Caki2 (cell line): ENCODE results near the gene ADRA2C. TPM values are rescaled to one million over a fixed set of nuclear protein-coding genes. Genes with fewer than 3 reads are reported as not detected.

Experiments
- DNase-seq: peaks from one replicate; pipeline ENCODE4 v3.0.0-alpha.2; 2015; ENCODE audit warnings: low read depth
- in situ Hi-C: cut with HindIII; loops from 2 replicates; pipeline ENCODE4 v1.10.0; 2016; ENCODE audit warnings: low sequenced_read_pairs, low pct_unique_long_range_greater_than_20kb, mixed read lengths
- total RNA-seq: library from RNA; depleted of rRNA; stranded (reverse); fragments of >200 nt; shearing (Covaris generic); gene quantifications from 2 replicates; pipeline ENCODE4 v1.2.3, GENCODE V29; 2014; ENCODE audit warnings: low replicate concordance

ADRA2C gene
- total RNA-seq, 1 experiment from 2014 or later = 17.6 TPM

DNA sequence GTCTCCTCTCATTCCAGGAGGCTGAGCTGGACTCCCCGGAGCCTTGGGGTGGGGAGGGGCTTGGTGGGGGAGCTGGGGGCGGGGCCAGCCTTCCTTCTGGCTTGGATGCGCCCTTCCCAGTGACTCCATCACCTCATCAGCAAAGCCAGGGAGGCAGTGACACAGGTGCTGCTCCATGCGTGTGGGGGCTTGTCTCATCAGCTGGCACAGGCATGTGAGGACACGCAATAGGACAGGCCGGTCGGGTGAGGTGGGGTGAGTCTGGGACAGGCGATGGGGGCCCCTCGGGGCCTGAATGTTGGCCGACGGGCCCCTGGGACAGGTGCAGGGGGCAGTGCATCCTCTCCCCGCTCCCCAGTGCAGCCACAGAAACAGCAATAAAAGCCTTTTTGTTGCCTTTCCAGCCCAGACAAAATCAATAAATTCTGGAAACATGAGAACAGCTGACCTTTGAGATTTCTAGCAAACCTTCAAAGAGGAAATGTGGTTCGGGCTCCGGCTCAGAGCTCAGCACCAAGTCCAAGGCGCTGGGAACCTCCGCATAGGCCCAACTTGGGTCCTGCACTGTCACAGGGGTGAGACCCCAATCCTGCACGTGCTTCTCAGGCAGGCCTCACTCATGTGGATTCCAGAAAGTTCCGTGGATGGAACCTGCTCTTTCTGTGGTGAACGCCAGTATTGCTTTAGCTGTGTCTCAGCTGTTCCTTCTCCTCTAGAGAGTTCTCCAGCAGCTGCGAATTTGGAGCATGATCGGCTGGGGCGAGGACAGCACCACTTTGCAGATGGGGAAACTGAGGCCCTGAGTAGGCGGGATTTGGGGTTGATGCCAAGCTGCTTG is 18.5 kb downstream of the ADRA2C start:
- DNase-seq = no peak
- in situ Hi-C loops = no loop called here

DNA sequence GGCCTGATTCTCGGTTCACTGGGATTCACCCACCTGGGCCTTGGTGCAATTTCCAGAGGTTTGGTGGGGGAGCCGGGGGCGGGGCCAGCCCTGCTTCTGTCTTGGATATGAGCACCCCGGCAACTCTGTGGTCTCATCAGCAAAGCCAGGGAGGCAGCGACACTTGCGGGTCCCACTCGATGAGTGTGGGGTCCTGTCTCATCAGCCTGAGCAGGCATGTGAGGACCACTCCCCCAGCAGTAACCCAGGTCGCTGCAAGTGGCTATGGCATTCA is 19.0 kb downstream of the ADRA2C start:
- DNase-seq = no peak
- in situ Hi-C loops = no loop called here

DNA sequence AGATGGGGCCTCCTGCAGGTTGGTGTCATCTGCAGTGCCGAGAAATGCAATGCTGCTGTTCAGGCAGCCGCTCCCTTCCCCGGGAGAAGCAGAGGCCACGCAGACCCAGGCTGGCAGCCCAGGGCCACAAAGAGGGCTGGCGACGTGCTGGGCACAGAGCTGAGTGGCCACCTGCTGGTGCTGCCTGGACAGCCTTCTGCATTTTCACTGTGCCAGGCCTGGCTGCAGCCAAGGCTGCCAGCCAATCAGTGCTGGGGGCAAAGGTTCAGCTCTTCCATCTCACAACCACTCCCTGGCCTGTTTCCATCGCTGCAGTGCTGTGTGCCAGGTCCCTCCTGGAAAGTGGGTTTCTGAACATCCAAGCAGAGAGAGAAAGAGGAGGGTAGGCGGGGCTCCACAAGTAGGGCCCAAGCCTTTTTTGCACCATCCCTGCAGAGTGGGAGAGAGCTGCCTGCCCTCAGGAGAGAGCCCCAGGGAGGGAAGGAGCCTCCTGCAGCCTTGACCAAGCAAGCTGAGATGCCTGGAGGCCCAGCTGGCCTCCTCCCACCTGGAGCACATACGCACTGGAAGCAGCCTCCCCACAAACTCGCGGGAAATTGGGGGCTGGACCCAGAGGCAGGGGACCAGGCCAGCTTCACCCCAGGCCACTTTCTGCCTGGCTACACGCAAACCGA is 20.1 kb downstream of the ADRA2C start:
- DNase-seq = peak; percentile 71

DNA sequence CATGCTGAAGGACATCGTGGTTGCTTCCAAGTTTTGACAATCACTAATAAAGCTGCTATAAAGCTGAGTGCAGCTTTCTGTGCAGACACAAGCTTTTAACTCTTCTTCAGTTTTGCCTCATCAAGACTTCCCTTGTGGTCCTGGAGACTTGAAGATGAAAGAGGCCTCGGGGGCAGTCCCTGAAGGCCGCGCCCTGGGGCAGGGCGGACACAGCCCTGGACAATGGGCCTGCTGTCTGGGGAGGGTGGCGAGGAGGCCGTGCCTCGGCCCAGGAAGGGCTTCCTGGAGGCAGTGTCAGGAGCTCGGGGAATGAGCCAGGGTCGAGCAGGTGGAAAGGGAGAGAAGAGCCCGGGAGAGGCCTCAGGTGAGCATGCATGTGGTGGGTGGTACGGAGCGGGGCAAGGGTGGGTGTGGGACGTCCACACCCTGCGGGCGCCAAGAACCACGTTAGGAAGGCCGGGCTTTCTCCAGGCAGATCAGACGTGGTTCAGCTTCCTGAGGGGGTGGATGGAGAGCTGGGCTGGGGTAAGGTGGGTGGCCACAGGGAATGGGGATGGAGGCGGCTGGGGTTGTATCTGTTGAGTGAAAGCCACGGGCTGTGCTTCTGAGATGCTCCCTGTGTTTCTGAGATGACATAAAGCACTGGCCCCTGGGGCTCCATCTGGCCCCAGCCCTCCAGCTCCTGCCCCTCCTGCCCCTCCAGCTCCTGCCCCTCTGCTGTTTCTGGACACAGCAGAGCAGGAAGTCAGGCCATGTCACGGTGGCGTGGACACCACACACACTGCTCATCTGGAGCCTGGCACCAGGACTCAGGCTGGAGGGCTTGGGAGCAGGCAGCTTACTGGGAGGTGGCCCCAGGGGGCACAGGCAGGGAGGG is 21.5 kb downstream of the ADRA2C start:
- in situ Hi-C loops = no loop called here
- DNase-seq = no peak

More for the DNA sequence above, 20.1 kb downstream of the ADRA2C start:
- in situ Hi-C loops = no loop called here

DNA sequence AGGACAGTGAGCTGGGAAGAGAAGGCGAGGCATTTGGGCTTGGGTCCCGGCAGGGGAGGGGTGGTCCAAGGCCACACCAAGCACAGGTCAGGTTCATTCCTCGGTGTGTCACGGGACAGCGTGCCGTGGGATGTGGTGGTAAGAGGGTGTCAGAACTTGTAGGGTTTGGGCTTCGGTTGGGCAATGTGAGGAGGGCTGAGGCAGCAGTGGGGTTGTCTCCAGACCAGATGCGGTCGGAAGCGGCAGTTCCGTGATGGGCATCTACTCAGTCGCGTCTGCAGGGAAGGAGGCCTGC is 22.1 kb downstream of the ADRA2C start:
- no peak for DNase-seq
- in situ Hi-C loops = no loop called here

DNA sequence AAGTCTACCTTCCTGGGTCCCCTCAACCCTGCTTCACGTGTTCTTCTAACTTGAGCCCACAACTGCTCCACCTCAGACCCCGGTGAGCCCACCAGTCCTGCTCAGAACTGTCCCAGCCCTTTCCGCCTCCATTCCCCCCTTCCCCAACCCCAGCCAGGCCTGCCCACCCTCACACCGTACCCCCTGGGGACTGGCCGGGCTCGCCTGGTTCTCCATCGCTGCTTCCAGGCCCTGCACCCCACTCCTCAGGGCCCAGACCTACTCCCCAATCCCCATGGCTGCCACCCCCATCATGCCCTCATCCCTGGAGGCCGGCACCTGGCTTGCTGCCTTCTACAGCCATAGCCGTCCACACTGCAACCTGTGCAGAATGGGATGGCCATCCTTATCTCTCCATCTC is 23.4 kb downstream of the ADRA2C start:
- in situ Hi-C loops = no loop called here
- DNase-seq = no peak

DNA sequence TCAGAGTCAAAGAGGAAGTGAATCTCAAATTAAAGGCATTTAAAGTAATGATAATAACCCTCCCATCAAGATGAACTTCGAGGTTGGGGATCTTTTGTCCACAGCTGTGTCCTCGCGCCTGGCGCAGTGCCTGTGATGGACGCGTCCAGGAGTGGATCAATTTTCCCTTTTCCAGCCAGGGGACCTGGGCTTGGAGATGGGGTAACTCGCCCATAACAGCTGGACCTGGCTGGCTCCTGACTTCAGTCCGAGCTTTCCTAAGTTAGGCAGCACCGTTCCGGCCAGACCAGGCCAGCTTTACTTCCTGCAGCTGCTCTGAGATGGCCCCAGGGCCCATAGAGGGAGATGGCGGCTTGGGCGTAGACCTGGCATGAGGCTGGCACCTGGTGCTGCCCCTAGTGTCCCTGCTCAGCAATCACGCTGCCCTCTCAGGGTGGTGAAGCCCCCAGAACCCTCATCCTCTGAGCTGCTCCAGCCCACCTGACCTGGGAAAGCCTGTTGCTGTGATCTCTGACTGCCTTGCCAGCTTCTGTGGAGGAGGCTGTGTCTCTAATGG is 23.9 kb downstream of the ADRA2C start:
- in situ Hi-C loops = no loop called here
- DNase-seq = no peak

DNA sequence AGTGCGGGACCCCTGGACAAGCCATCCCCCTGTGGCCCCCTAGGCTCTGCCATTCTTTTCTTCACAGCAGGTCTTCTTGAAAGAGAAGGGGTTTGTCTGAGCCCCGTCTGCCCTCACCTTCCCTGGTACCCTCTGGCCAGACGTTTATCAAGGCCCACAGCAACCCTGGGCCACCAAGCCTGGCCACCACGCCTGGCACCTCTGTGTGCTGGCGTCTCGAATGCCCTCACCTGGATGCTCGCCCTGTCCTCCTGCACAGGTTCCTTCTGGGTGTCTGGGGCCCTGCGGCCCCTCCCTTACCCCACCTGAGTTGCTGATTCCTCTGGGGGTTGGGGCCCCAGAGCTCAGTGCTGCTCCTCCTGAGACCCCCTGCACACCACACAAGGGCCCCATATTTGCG is 25.1 kb downstream of the ADRA2C start:
- in situ Hi-C loops = no loop called here
- no peak for DNase-seq

DNA sequence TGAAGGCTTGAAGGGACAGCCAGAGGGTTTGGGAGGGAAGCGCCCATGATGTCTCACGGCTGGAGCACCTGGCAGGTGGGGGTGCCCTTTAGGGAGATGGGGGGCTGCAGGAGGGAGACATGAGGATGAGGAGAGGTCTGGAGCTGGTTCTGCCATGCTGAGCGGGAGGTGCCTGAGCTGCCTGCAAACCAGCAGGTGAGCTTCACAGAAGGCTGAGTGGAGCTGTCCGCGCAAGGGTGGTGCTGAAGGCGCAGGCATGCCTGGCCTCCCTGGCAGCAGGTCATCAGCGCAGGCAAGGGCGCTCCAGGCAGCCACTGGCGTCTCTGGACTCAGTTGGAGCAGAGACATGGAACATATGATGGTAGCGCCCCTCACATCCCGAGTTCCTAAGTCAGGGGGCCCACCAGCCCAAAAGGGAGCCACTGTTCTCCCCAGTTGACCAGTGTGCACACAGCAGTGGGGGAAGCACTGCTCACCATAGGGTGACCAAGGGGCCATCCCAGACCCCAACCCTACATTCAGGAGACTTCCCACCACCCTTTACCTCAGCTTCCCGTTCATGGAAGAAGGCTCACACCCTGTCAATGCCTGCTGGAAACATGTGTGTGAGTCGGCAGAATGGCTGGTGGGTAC is 25.8 kb downstream of the ADRA2C start:
- peak; percentile 48 for DNase-seq

DNA sequence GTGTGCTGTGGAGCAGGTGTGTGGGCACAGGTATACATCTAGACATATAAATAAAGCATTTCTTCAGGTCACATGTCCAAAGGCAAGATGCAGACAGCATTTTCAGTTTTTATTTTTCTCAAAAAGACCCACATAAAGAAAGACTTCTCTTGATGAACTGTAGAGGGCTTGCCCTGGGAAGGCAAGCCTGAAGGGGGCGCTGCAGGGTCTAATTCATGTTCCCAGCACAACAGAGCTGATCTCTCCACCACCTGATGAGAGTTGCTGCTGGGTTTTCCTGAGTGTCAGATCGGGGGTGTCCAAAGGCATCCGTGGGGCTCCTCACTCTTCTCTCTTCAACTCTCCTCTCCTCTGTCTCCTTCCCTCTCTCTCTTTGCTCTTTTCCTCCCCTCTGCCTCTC is 26.6 kb downstream of the ADRA2C start:
- no peak for DNase-seq
- in situ Hi-C loops = no loop called here

More for the DNA sequence above, 25.8 kb downstream of the ADRA2C start:
- in situ Hi-C loops = no loop called here

DNA sequence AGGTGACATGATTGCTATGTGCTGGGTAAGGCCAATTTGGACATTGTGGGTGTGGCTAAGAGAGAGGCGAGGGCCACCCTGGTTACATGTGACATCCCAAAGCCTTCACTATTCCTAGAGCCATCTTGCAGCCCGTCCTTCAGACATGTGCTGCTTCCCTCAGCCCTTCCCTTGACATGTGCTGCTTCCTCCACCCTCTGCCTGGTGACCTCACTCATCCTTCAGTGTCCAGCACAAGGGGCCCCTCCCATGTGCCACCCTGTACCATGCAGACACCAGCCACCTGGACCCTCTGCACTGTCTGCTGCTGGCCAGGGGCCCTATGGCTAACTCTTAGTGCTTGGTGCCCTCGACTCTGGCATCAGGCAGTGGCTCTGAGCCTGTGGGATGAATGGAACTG is 27.4 kb downstream of the ADRA2C start:
- no peak for DNase-seq
- in situ Hi-C loops = no loop called here

DNA sequence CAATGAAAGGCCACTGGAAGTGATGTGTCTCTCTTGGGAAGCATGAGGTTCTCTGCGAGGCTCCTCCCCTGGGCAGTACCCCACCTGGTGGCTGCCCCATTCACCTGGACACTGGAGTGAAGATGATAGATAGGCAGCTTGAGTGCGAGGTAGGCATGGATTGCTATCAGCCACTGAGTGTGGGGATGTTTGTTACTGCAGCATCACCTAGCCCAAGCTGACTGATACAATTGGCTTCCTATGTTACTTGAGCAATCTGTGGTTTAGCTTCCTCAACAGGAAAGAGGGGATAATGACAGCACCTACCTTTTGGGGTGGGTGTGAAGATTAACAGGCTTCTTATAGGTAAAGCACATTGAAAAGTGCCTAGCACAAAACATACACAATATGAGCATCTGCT is 30.8 kb downstream of the ADRA2C start:
- DNase-seq = no peak
- in situ Hi-C loops = no loop called here

DNA sequence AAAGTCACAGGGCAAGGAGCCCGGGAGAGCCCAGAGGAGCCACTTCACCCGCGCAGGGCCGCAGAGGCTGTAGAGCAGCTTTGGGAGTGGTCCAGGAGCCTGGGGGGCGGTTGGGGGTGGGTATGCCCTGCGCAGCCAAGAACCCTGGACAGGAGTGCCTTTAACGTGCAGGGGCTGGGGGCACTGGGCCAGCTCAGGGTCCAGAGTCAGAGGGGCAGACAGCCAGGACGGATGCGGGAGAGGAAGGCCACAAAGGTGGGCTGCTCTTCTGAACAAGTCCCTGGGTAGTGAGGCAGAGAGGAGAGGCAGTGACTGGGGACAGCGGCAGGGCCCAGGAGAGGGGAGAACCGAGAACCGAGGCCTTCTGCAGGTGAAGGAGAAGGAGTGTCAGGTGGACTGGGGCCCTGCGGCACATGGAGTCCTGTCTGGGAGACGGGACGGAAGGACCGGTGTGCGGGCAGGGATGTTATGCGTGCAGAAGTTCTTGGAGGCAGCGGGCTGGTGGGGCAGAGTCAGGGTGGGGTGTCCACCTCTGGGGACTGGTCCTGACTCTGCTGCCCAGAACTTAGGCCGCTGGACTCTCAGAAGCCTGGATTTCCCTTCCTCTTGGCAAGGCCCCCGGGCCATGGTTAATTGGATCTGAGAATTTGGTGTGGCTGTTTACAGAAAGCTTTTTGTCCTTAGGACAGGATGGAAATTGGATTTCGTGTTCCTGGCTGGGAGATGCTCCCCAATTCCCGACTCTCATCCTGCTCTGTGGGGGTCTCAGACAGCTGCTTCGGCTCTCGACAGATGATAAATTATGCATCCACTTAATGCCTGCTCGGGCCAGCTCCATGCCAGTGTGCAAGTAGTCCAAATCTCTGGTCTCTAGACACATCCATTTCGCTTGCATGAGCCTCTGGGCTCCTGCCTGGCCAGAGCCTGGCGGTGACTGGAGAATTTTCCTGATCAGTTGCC is 31.9 kb downstream of the ADRA2C start:
- in situ Hi-C loops = no loop called here
- DNase-seq = no peak

DNA sequence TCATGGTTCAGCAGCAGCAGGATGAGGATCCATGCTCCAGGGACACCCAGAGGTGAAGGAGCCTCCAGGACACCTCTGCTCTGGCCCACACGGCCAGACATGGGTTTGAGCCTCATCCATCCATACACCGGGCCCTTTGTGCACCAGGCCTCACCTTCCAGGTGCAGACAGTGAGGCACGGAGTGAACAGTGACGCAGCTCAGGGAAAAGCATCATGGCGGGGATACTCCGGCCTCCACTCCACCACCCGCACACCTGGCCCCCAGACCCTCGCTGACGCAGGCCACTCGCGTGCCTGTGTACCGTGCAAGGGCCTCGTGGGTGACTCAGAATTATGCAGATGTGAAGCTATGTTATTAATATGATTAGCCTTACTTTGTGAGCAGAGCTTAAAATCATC is 33.3 kb downstream of the ADRA2C start:
- no peak for DNase-seq

DNA sequence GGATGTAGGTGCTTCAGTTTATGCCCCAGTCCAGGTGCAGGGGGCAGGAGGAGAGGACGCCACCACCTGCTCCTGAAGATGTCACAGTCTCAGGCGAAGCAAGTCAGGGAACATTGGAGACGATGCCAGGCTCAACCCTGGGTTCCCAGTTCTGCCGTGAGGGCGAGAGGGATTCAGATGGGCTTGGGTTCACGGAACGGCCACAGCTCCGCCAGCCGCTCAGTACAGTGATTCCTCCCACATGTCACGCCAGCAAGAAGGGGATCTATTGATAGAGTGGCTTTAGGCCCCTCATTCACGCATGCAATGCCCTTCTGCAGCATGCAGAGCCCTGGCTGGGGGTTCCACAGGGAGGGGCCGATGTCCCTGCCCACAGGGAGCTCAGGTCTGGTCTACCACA is 34.2 kb downstream of the ADRA2C start:
- no peak for DNase-seq
- in situ Hi-C loops = no loop called here

More for the DNA sequence above, 33.3 kb downstream of the ADRA2C start:
- in situ Hi-C loops = no loop called here

DNA sequence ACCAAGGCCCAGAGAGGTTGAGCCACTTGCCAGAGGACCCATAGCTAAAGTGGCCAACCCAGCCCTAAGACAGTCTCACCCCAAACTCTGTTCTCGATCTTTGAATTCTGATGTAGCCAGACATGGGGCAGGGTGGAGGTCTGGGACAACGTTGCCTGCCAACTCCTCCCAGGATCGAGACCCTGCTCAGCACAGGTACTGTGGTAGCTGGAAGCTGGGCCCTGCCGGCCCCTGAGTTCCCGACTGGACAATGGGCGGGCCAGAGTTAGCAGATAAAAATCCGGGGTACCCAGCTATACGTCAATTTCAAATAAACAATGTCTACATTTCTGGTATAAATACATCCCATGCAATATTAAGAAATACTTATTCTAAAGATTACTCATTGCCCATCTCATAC is 35.3 kb downstream of the ADRA2C start:
- in situ Hi-C loops = no loop called here
- no peak for DNase-seq

DNA sequence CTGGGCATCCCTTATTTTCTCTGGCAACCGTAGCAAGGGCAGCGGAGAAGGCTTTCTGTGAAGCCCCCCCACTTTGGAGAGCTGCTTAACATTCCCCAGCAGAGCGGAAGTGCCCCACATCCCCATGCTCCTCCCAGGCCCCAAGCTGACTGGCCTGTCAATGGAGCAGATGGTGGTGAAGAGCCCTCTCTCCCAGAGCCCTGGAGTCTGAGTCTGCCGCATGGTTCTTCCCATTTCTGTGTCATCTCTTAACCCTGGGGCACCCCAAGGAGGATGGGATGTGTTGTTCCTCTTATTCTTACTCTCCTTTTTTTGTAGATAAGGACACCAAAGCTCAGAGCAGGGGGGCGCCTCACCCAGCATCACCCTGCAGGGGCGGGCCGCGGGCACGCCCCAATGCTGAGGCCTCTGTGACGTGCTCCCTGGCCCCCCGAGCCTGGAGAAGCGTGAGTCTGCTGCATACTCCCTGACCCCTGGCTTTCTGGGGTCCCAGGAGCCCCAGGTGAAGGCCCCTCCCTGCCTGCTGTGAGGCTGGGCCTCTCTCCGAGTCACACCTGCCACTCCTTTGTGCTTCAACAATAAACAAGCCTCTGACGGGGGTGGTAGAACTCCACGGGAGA is 35.9 kb downstream of the ADRA2C start:
- DNase-seq = no peak
- in situ Hi-C loops = no loop called here
